Uterus (tissue), 2 donors: ENCODE data around the gene NSMF.

Experiments used
- POLR2A ChIP-seq, 2 donors: fragments of 450-650 bp; IDR thresholded peaks; one replicate each; pipeline ENCODE4 v1.6.1; 2016; ENCODE audit warnings: antibody characterized with exemption in 2 of 2, mild to moderate bottlenecking in 1 of 2, moderate library complexity in 1 of 2
- TF ChIP-seq, protein P1 (sequence below), 4 experiments: fragments of 200-600 bp in 2 of 4; fragments of 450-650 bp in 2 of 4; sonication (generic) in 2 of 4; IDR thresholded peaks; one replicate each; pipeline ENCODE4 v1.5.1; 2016 to 2019; ENCODE audit warnings: antibody characterized with exemption in 4 of 4, mild to moderate bottlenecking in 2 of 4, moderate library complexity in 1 of 4

DNA sequence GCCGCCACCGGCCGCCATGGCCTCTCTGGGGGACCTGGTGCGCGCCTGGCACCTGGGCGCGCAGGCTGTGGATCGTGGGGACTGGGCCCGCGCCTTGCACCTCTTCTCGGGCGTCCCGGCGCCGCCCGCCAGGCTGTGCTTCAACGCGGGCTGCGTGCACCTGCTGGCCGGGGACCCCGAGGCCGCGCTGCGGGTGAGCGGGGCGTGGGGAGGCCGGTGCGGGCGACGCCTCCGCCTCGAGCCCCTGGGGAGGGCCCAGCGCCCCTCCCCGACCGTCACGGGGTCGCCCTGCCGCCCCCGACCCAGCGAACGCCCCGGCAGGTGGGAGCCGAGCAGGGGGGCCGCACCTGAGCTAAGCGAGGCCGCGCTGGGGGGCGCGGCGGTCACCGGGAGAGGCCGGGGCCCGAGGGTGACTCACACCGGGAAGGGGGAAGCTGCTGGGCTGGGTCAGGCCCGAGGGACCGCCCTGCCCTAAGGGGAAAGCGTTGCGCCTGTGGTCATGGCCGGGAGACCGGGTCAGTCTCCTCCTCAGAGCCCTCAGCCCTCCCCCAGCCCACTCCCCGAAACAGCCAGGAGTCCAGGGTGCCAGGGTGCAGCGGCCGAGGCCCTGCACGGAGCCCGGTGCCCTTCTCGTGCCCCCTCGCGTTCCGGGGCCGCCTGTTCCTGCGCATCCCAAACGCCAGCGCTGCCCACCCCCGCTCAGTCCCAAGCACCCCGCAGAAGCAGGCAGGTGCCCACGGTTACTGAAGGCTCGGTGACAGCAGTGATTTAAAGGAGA, 35.4 kb downstream of the NSMF start:
- TF ChIP-seq POLR2A (IDR thresholded peaks at IDR 0.05) = no peak
- TF ChIP-seq, protein P1, sequence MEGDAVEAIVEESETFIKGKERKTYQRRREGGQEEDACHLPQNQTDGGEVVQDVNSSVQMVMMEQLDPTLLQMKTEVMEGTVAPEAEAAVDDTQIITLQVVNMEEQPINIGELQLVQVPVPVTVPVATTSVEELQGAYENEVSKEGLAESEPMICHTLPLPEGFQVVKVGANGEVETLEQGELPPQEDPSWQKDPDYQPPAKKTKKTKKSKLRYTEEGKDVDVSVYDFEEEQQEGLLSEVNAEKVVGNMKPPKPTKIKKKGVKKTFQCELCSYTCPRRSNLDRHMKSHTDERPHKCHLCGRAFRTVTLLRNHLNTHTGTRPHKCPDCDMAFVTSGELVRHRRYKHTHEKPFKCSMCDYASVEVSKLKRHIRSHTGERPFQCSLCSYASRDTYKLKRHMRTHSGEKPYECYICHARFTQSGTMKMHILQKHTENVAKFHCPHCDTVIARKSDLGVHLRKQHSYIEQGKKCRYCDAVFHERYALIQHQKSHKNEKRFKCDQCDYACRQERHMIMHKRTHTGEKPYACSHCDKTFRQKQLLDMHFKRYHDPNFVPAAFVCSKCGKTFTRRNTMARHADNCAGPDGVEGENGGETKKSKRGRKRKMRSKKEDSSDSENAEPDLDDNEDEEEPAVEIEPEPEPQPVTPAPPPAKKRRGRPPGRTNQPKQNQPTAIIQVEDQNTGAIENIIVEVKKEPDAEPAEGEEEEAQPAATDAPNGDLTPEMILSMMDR (IDR thresholded peaks at IDR 0.05) = no peak
